Measurements from ENCODE around the gene MORN1.
"Not testable (repeated sequence)": the region's sequence is repeated elsewhere in the genome, so short reads cannot be mapped to it uniquely, and the experiment has no call there.

The MORN1 gene

GRCh38 chr1:2391041-2391930, at the start of gene MORN1, which contains the start of gene RER1:
TSS of gene MORN1 (minus strand) at chr1:2391554. CDS start at chr1:2391533, 21 bp downstream.
TSS of gene RER1 (plus strand) at chr1:2391841. CDS start at chr1:2395791, 3,950 bp downstream.
- peak; percentile 99 for DNase-seq (ENCODE audit: low read depth)
- TF ChIP-seq CTCF (conservative IDR thresholded peaks at IDR 0.05; ENCODE audit: low read depth, low read length): no peak
- H3K4me3 ChIP-seq (ENCODE audit: low read depth, low read length): peak within 1 kb of the TSS; percentile 91

- H3K4me3 ChIP-seq (ENCODE audit: low read depth, low read length); DNase-seq (ENCODE audit: low read depth): not testable (repeated sequence)
Measured at GRCh38 chr1:2440346-2440745, 49.0 kb upstream of the MORN1 start.

- DNase-seq (ENCODE audit: low read depth): no peak
- TF ChIP-seq CTCF (conservative IDR thresholded peaks at IDR 0.05; ENCODE audit: low read depth, low read length): no peak
- no peak overlapping the region for H3K4me3 ChIP-seq (ENCODE audit: low read depth, low read length)
Measured at GRCh38 chr1:2439369-2439768, 48.0 kb upstream of the MORN1 start.

- no peak overlapping the region for H3K4me3 ChIP-seq (ENCODE audit: low read depth, low read length)
- DNase-seq (ENCODE audit: low read depth): no peak
- no peak for TF ChIP-seq CTCF (conservative IDR thresholded peaks at IDR 0.05; ENCODE audit: low read depth, low read length)
Measured at GRCh38 chr1:2438641-2439040, 47.3 kb upstream of the MORN1 start.

- DNase-seq (ENCODE audit: low read depth): no peak
- H3K4me3 ChIP-seq (ENCODE audit: low read depth, low read length): no peak overlapping the region
- no peak for TF ChIP-seq CTCF (conservative IDR thresholded peaks at IDR 0.05; ENCODE audit: low read depth, low read length)
Measured at GRCh38 chr1:2438038-2438437, 46.7 kb upstream of the MORN1 start.

GRCh38 chr1:2437617-2438016, 46.3 kb upstream of the MORN1 start:
- TF ChIP-seq CTCF (conservative IDR thresholded peaks at IDR 0.05; ENCODE audit: low read depth, low read length): no peak
- no peak for DNase-seq (ENCODE audit: low read depth)
- no peak overlapping the region for H3K4me3 ChIP-seq (ENCODE audit: low read depth, low read length)

- no peak for TF ChIP-seq CTCF (conservative IDR thresholded peaks at IDR 0.05; ENCODE audit: low read depth, low read length)
- no peak for DNase-seq (ENCODE audit: low read depth)
- H3K4me3 ChIP-seq (ENCODE audit: low read depth, low read length): no peak overlapping the region
Measured at GRCh38 chr1:2436876-2437275, 45.5 kb upstream of the MORN1 start.

Data from choroid plexus epithelial cell (primary cell).